ENCODE data around the gene EXOC6.
A peak's percentile ranks its signal among the peaks of the same experiment; 100 is the strongest.

EXOC6 gene

DNA sequence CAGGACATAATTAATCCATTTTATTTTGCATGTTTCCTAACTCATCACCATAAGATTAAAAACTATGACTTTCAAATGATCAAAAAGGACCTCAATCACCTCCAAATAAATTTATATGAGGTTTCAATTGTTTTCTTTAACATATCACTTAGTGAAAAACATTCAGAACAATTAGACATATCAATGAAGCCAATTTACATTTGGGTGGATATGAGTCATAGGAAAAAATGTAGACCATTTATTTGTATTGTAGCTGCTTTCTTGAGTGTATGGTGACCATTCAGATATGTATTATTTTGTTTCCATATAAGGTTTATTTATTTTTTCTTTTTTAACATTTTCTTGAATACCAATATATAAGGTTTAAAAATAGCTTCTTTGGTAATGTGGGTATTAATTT is 13.3 kb upstream of the EXOC6 start:
- no peak for FAIRE-seq

DNA sequence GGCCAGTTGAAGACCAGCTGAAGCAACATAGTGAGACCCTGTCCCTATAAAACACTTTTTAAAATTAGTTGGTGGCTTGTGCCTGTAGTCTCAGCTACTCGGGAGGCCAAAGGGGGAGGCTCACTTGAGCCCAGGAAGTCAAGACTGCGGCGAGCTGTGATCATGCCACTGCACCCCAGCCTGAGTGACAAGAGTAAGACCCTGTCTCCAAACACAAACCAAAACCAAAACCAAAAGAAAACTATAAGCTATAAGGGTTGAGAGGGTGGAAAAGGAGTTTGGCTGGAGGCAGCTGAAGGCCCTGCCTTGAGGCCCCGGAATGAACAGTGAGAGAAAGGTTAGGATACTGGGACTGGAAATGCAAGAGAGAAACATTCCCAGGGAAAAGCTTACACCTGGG is 10.9 kb upstream of the EXOC6 start:
- no peak for FAIRE-seq

DNA sequence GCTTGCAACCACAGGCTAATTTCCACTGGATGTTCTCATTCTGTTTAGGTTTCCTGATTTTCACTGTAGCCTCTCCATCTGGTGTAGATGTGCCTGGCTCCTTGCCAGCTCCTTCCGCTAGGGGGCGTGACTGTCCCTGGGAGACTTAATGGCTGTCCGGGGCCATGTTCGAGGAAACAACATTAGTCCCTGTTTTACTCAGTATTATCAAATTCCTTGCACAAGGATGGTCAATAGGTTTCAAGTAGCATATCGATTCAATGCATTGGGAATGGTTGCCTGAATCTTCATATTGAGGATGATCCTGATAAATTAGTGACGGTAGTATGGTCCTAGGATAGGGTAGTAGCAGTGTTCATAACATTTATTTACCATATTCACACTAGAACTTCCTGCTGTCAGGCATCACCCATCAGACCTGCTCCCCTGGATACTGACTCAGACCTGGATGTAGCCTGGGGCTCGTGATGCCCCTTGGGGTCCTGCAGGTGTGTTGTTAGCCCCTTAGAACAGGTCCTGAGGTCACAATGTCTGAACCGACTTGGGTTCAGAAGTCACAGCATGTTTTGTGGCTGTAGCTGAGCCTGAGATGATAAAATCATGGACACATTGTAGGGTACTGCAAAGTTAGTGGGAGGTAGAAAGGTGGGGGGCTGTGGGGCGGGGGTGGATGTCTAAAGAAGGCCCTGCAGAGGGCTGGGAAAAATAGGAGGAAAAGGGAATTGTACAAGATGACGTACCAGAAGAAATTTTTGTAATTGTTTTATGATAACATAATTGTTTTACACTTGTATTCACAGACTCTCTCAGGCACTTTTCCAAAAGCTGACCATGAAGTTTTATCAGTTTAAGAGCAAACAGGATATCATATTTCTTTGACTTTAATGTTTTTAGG is 8.9 kb upstream of the EXOC6 start:
- FAIRE-seq, result no peak

DNA sequence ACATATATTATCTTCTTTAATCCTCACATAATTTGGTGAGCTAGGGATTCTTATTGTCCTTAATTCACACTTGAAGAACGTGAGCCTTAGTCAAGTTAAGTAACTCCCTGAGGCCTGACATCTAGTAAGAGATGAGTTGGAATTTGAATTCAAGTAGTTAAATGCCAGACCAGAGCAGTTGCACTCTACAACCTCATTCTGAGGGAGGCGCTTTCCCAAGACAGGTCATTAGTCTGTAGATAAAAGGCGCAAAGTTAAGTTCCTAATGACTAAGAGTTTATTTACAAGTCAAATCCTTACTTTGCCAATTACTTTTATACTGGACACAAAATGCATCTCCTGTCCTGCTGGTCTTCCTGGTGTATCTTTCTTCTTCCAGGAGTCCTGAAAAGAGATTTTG is 3.6 kb upstream of the EXOC6 start:
- no peak for FAIRE-seq

DNA sequence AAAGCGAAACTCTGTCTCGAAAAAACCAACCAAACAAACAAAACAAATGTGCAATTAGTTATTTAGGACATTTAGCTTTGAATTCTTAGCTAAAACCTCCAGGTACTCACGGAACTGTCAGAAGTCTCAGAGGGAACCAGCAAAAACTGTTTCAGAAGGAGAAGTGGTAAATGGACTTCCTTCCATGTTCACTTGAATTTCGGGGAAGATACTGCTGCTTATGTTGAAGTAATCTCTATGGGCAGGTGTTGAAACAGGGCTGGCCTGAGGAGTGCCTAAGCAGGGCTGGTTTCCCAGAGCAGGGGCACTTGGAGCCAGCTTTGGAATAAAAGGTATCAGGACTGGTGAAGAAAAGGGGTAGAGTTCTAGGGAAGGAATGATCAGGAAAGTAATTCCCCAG is 2.4 kb upstream of the EXOC6 start:
- no peak for FAIRE-seq

DNA sequence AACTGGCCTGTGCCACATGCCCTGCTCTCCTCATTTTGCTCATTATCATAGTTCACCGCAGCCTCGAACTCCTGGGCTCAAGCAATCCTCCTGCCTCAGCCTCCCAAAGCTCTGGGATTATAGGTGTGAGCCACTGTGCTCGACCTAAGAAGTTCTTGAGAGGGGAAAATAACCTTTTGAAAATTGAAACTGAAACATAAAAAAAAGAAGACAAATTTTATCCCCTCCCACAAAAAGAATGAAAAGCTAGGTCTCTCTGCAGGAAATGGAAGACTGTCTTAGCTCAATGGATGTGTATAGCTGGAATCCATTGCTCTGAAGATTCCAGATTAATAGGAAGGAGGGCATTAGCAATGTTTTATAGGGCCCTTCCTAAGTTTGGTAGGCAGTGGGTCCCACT is 2.0 kb upstream of the EXOC6 start:
- FAIRE-seq, result no peak

DNA sequence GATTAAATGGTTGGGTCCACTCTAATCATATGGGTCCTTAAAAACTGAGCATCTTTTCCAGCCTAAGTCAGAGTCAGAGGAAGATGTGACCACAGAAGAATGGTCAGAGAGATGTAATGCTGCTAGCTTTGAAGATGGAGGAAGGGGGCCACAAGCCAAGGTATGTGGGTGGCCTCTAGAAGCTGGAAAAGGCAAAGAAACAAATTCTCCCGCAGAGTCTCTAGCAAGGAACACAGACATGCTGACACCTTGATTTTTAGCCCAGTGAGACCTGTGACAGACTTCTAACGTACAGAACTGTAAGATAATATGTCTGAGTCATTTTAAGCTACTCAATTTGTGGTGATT is 1.5 kb upstream of the EXOC6 start:
- FAIRE-seq, result no peak

DNA sequence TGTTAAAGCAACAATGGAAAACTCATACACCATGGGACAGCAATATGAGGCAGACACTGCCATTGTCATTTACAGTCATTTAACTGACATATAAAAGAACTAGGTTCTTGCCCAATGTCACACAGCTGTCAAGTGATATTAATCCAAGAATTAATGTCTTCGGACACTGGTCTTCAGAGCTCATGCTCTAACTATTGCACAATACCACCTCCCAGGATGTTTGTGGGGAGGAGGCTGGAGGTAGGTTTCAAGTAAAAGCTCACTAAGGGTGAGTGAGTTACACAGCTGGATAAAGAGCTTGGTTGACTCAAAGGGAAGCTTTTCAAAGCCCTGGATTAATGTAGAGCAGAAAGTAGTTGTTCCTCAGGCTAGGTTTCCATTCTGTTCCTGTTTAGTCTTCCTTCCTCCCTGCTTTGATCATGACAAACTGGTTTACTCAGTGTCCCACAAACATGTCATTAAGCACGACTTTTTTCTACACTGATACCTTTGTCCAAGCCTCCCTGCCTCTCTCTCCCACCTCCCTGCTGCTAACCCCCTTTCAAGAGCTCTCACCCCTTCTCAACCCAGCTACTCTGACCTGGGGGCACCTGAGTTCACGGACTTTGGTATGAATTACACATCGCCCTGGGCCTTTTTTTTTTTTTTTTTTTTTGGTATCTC is 987 bp upstream of the EXOC6 start:
- FAIRE-seq, result no peak

DNA sequence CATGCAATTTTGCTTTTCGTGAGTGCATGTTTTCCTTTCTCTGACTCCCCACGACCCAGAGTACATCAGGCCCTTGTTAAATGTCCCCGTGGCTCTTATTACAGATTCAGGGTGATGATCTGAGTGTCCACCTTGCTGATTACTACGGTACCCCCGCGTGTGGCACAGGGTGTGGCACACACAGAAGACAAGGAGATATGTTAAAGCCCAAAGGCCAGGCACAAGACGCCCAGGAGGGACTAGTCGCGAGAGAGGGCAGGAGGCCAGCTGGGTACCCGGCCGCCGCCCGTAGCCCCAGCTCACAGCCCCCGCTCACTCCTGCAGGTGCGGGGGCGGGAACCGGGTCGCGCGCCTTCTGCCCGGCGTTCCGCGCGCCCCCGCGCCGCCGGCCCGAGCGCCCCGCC is 281 bp upstream of the EXOC6 start:
- no peak for FAIRE-seq

DNA sequence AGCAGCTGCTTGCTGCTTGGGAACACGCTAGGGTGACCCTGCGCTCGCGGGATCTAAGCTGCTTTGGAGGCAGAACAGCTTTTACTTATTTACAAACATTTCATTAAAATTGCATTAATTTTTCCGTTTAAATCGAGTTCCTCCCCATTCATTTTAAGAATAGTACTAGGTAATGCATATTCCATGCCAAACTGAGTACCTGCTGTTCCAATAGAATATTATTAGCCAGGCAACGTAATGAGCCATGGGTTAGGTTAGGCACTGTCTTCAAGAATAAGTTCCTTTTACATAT is 860 bp downstream of the EXOC6 start:
- no peak for FAIRE-seq

DNA sequence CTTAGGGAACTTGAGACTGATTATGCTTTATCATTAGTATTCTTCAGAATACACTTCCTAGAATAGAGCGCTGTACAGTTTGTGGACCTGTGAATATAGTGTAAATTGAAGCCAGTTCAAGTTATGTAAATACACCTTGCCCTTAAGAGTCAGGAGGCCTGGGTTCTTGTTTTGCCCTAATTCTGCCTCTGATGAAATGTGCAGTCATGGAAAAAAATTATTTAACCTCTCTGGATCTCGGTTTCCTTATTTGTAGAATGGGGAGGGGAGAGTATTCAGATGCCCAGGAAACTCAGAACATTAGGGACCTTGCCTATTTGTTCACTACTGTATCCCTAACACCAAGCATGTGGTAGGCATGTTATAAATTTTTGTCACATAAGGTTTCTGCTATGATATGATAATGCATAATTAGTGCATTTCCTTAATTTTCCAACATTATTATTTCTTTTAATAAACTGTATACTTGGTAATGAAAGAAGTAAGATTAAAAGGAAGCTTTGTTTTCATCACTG is 1.3 kb downstream of the EXOC6 start:
- FAIRE-seq, result no peak

DNA sequence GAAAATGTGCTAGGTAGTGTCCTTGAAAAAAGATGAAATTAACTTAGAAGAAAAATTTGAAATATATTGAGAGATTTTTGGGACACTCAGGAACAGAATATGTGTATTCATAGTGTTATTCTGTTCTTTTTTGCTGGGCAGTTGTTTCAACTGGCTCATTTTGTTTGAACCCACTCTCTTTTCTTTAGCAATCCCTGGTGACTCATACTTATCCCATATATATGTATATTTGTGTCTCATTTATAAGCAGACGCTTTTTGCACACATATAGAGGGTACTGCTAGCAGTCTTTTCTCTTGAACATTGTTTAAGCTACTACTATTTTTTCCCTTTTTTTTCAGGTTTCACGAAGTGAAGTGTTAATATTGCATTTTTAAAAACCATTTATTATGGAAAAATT is 1.9 kb downstream of the EXOC6 start:
- FAIRE-seq, result no peak

DNA sequence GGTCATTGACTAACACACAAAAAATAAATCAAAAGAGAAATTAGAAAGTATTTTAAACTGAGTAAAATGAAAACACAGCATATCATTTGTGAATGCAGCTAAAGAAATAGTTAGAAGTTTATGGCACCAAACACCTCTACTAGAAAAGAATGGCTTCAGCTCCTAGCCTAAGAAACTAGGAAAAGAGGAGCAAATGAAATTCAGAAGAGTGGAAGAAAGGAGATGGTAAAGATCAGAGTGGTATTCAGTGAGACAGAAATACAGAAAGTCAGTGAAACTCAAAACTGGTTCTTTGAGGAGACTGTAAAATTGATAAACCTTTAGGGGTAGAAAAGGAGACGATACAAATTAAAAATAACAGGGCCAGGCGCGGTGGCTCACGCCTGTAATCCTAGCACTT is 2.7 kb downstream of the EXOC6 start:
- FAIRE-seq, result no peak

DNA sequence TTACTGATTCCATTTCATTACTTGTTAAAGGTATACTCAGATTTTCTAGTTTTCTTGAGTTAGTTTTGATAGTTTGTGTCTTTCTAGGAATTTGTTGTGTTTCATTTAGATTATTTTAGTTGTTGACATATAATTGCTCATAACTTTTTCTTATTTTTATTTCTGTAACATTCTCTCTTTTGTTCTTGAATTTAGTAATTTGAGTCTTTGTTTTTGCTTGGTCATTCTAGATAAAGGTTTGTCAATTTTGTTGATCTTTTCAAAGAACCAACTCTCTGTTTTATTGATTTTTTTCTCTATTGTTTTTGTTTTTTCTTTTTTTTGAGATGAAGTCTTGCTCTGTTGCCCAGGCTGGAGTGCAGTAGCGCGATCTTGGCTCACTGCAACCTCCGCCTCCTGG is 7.2 kb downstream of the EXOC6 start:
- FAIRE-seq, result peak; percentile 21

DNA sequence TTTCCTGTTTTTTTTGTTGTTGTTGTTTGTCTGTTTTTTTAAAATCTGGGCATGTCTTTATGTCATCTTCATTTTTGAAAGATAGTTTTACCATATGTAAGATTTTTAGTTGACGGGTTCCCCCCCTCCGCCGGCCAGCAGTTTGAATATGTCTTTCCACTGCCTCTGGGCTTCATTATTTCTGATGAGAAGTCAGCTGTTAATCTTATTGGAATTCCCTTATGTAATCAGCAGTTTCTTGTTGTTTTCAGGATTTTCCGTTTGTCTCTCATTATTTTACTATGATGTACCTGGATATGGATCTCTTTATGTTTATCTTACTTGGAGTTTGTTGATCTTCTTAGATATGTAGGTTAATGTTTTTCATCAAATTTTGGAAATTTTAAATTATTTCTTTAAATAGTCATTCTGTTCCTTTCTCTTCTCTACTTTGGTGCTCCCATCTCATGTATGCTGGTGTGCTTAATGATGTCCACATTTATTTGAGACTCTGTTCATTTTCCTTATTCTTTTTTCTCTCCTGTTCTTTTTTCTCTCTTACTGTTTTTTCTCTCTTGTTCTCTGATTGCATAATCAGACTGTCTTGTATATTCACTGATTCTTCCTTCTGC is 9.7 kb downstream of the EXOC6 start:
- no peak for FAIRE-seq

DNA sequence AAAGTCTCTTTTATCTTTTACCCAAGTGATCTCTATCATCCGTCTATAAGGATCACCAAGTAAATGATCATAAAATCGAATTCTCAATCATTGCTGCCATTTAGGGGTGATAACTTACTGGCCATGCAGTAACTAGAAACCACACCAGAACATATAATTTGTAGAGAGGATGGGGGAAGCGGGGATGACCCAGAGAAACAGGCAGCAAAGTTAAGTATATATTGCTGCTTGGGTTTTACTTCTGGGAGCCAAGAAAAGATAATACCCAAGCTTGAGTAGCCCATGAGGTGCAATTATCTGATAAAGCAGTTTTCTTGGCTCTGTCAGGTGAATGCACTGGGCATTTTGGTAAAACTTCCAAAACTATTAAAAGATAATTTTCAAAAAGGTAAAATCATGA is 18.9 kb downstream of the EXOC6 start:
- no peak for FAIRE-seq

DNA sequence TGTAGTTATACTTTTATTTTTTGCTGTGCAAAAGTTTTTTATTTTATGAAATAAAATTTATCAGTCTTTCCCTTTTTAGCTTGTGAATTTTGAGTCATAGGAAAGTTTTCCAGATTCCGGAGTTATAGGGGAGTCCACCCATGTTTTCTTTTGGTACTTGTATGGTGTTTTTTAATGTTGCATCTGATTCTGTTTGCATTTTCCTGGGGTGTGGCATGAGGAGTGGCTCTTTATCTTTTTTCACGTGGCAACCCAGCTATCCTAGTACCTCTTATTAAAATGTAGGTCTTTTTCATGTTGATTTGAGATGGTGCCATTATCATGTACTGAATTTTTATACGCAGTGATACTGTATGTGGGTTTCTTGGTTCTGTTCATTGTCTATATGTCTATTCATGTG is 19.7 kb downstream of the EXOC6 start:
- no peak for FAIRE-seq

DNA sequence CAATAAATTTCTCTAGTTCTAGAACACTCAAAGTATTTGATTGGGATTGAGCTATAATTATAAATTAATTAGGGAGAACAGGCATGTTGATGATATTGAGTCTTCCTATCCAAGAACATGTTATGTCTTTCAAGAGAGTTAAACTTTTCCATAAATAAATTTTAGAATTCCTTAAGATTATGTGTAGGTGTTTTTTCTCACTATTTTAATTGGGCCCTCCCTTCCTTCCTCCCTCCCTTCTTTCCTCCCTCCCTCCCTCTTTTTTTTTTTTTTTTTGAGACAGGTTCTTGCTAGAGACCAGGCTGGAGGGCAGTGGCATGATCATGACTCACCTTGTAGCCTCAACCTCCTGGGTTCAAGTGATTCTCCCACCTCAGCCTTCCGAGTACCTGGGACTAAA is 20.2 kb downstream of the EXOC6 start:
- no peak for FAIRE-seq

DNA sequence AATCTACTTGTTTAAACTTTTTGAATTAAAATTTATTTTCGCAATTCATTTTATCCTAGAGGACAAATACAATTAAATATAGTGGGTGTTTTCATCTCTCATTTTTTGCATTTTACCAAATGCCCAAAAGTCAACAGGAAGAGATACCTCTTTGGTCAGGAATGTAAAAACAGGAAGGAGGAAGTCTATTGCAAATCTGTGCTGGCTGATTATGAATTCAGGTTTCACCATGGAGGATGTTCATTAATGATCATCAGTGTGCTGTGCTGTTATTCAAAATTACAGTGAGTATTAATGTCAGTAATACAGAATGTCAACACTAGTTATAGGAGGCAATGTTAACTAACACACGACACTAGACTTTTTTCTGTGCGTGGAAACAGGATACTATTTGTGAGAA is 24.7 kb downstream of the EXOC6 start:
- no peak for FAIRE-seq

DNA sequence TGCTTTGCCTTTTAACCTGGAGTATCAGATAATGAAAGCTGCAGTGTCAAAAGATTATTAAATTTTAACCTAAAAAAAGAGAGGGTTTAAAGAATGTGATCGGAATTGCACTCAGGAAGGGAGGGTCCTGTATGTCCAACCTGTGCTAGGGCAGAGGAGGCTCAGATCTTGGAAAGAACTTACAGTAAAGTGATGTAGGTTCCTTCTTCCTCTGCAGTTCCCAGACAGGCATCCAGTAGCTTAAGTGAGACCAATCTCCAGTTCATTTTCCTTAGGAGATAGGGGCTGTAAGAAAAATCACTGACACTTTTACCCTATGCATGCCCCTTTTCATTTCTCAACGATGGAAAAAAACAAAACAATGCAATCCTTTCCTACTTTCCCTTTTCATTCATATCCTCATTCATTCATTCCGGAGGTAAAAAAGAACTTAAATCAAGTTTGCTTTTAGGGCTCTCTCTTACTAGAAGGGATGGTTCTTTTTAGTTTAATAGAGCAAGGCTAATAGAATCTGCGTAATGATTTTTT is 28.3 kb downstream of the EXOC6 start:
- no peak for FAIRE-seq

DNA sequence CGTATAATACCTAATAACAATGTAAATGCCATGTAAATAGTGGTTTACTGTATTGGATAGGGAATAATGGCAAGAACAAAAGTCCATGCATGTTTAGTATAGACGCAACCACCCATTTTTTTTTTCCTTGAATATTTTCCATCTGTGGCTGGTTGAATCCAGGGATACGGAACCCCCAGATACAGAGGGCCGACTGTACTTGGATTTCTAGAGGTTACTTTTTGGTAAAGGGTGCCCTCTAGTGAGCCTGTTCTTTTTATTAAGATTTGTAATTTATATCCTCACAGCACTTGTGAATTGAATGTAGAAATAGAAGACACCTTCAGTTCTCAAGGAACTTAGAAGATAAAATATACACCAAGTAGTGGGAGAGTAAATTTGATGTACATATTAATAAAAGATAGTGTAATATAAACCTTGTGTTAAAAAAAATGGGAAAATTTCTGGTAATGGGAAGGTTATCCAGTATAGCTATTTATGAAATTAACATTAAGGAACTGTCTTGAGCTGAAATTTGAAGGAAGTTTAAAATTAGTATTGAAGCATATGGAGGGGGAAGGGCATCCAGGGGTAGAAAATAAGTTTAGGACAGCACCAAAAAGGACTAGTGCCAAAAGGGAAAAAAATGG is 32.0 kb downstream of the EXOC6 start:
- FAIRE-seq, result peak; percentile 98

DNA sequence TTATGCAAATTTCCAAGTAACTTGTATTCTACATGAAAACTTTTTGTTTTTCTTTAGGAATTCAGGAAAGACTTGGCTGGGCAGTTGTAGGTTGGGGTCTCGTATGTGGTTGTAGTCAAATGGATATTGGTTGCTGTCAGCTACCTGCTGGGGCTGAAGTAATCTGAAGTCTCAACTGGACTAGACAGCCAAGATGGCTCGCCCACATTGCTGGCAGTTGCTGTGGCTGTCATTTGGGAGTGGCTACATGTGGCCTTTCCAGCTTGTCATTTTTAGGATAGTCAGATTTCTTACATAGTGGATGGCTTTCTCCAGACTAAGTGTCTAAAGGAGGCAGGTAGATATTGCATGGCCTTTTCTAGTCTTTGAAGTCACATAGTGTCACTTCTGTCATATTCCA is 32.6 kb downstream of the EXOC6 start:
- no peak for FAIRE-seq

DNA sequence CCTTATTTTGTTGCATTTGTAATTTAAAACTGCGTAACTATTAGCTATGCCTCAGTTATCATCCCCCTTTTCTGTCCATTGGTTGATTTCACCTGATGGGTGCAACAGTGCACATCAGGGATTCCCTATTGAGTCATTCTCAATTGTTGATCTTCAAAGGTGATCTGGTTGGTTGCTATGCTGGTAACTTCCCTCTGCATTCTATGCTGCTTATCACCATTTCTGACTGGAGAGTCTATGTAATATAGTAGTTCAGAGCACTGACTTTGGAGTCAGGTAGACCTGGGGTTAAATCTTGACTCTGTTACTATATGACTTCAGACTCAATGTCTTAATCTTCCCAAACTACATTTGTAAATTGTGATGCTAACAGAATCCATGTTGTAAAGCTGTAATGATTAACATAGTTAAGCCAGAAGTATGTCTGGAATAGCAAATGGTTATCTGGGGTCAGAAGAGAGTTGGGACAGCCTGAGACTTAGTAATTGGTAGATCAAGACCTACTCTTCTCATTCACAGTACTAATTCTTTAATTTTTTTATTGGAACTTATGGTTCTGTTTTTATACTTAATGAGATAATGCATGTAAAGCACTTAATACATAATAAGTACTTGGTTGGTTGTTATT is 38.1 kb downstream of the EXOC6 start:
- FAIRE-seq, result peak; percentile 30
